HepG2 (cell line): Measurements from ENCODE around the gene FOXA1. TPM values are rescaled to one million over a fixed set of nuclear protein-coding genes. Genes with fewer than 3 reads are reported as not detected.

Experiments used
- HMG20A ChIP-seq: IDR thresholded peaks from 2 replicates; pipeline ENCODE4 v1.6.1; 2016; ENCODE audit warnings: borderline replicate concordance
- JUNB ChIP-seq: sonication (generic); formaldehyde crosslinking; IDR thresholded peaks from 2 replicates; pipeline ENCODE4 v1.8.0; 2022; ENCODE audit warnings: missing genetic modification reagents, mild to moderate bottlenecking, borderline replicate concordance
- NFYB ChIP-seq: sonication (generic); formaldehyde crosslinking; IDR thresholded peaks from 2 replicates; pipeline ENCODE4 v1.4.0; 2020; ENCODE audit warnings: missing genetic modification reagents
- NKX3-1 ChIP-seq: sonication (generic); formaldehyde crosslinking; IDR thresholded peaks from 2 replicates; pipeline ENCODE4 v1.5.0; 2020; ENCODE audit warnings: missing genetic modification reagents
- PCBP2 ChIP-seq: fragments of 200-400 bp; formaldehyde crosslinking; optimal IDR thresholded peaks from 2 replicates; pipeline ENCODE3; 2018; ENCODE audit warnings: low read length, low read depth; ENCODE audit not compliant: poor library complexity, severe bottlenecking
- PHF5A ChIP-seq: IDR thresholded peaks from one replicate; pipeline ENCODE4 v1.6.1; 2018; ENCODE audit warnings: low read depth, missing genetic modification reagents; ENCODE audit not compliant: unreplicated experiment
- SOX6 ChIP-seq, 2 experiments: fragments of 450-650 bp in 1 of 2; sonication (generic) in 1 of 2; formaldehyde crosslinking in 1 of 2; IDR thresholded peaks; 2 replicates each; pipeline versions ENCODE4 v1.4.0 to v1.6.1; 2017 to 2020; ENCODE audit warnings: antibody characterized with exemption in 1 of 2, mild to moderate bottlenecking in 1 of 2, missing genetic modification reagents in 1 of 2
- ZNF180 ChIP-seq: sonication (generic); formaldehyde crosslinking; IDR thresholded peaks from 2 replicates; pipeline ENCODE4 v1.4.0; 2020; ENCODE audit warnings: low read depth, missing genetic modification reagents, borderline replicate concordance
- ZNF274 ChIP-seq: sonication (generic); formaldehyde crosslinking; IDR thresholded peaks from 2 replicates; pipeline ENCODE4 v1.5.1; 2020; ENCODE audit warnings: mild to moderate bottlenecking, missing genetic modification reagents
- ZNF367 ChIP-seq: sonication (generic); formaldehyde crosslinking; IDR thresholded peaks from 2 replicates; pipeline ENCODE4 v1.4.0; 2020; ENCODE audit warnings: missing genetic modification reagents, borderline replicate concordance
- ZNF383 ChIP-seq: sonication (generic); formaldehyde crosslinking; IDR thresholded peaks from 2 replicates; pipeline ENCODE4 v1.4.0; 2020; ENCODE audit warnings: missing genetic modification reagents, mild to moderate bottlenecking, borderline replicate concordance
- ZNF441 ChIP-seq: sonication (generic); formaldehyde crosslinking; IDR thresholded peaks from 2 replicates; pipeline ENCODE4 v1.7.0; 2021; ENCODE audit warnings: missing genetic modification reagents, borderline replicate concordance
- ZNF549 ChIP-seq: sonication (generic); formaldehyde crosslinking; IDR thresholded peaks from 2 replicates; pipeline ENCODE4 v1.5.0; 2020; ENCODE audit warnings: missing genetic modification reagents
- ZNF619 ChIP-seq: sonication (generic); formaldehyde crosslinking; IDR thresholded peaks from 2 replicates; pipeline ENCODE4 v1.4.0; 2020; ENCODE audit warnings: mild to moderate bottlenecking, missing genetic modification reagents
- ZNF746 ChIP-seq: sonication (generic); formaldehyde crosslinking; IDR thresholded peaks from 2 replicates; pipeline ENCODE4 v1.8.0; 2022; ENCODE audit warnings: mild to moderate bottlenecking, missing genetic modification reagents
- ZNF777 ChIP-seq: sonication (generic); formaldehyde crosslinking; IDR thresholded peaks from 2 replicates; pipeline ENCODE4 v1.4.0; 2020; ENCODE audit warnings: missing genetic modification reagents
- ZSCAN25 ChIP-seq: sonication (generic); formaldehyde crosslinking; IDR thresholded peaks from 2 replicates; pipeline ENCODE4 v1.8.0; 2022; ENCODE audit warnings: mild to moderate bottlenecking, missing genetic modification reagents
- polyA plus RNA-seq, 8 experiments: library from polyadenylated mRNA; depleted of rRNA in 3 of 8; stranded (reverse) in 7 of 8; unstranded in 1 of 8; fragments of >200 nt; fragmentation: Illumina TruSeq in 4 of 8; extraction: Trizol in 4 of 8; gene quantifications; 2 replicates each; pipeline versions ENCODE4 v1.2.1 to v1.2.3, GENCODE V29; 2011 to 2016; ENCODE audit warnings: low read depth in 4 of 8, missing spikeins in 1 of 8, mixed read lengths in 1 of 8; ENCODE audit not compliant: insufficient read depth in 1 of 8
- total RNA-seq, 5 experiments: library from RNA; depleted of rRNA; stranded (reverse); fragments of >200 nt; fragmentation: Illumina TruSeq; extraction: Trizol; gene quantifications; 2 replicates each; pipeline ENCODE4 v1.2.3, GENCODE V29; 2016; ENCODE audit warnings: low read depth in 1 of 5
- TF ChIP-seq, protein P1 (sequence below): sonication (generic); formaldehyde crosslinking; IDR thresholded peaks from 2 replicates; pipeline ENCODE4 v1.5.0; 2020; ENCODE audit warnings: missing genetic modification reagents
- TF ChIP-seq, protein P2 (sequence below): sonication (generic); formaldehyde crosslinking; IDR thresholded peaks from 2 replicates; pipeline ENCODE4 v1.9.0; 2022; ENCODE audit warnings: low read depth, missing genetic modification reagents
- TF ChIP-seq, protein P3 (sequence below): IDR thresholded peaks from 2 replicates; pipeline ENCODE4 v1.6.1; 2016
- TF ChIP-seq, protein P4 (sequence below): sonication (generic); formaldehyde crosslinking; IDR thresholded peaks from 2 replicates; pipeline ENCODE4 v1.4.0; 2020; ENCODE audit warnings: mild to moderate bottlenecking, missing genetic modification reagents
- TF ChIP-seq, protein P5 (sequence below): sonication (generic); formaldehyde crosslinking; IDR thresholded peaks from 2 replicates; pipeline ENCODE4 v1.5.0; 2020; ENCODE audit warnings: mild to moderate bottlenecking, missing genetic modification reagents, borderline replicate concordance

The FOXA1 gene
- total and polyA plus RNA-seq, 2 of the 13 experiments (the other 11 are each of a cell fraction or from before 2014, with no cell fraction given): 43.4 to 58.6 TPM

DNA sequence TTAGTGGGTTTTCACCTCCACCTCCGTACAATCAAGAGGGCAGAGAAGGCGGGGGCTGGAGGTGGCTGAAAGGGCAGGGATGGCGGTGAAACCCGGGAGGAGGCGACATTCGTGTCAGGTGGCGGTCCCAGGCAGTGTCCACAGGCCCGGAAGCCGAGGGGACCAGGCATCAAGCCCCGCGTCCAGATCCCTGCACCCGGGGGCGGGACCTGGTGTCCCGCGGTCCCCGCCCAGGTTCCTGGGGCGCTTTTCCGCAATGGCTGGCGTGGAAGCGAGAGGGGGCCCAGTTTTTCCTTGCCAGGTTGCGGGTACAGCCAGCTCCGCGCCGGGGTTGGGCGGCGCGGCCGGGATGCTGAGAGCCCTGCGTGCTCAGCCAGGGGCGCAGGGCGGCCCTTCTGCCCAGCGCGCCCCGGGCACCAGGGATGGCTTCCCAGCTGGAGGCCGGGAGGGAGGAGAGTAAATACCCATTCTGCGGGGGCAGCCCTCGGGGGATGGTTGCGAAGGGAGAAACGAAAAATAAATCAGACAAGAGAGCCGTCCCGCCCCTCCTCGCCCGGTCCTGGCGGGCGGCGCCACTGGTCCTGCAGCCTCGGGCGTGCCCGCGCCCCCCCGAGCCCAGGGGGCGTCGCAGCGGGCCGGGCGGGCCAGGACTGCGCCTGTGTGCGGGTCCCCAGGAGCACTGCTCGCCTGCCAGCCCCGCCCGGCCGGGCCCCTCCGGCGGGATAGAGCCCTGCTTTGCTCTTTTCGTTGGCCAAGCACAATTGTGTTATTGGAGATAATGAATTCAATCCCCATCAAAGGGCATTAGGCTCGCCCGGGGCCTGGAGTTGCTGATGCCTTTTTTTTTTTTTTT, 11.5 kb downstream of the FOXA1 start (continued):
- TF ChIP-seq SOX6 (IDR thresholded peaks at IDR 0.05): no peak
- peak; percentile 57; the same call in 1 of the 2 replicates for TF ChIP-seq SOX6 (CRISPR knock-in tag; IDR thresholded peaks at IDR 0.05)
- no peak for TF ChIP-seq PCBP2
- TF ChIP-seq ZNF549 (CRISPR knock-in tag): no peak
- TF ChIP-seq, protein P1, sequence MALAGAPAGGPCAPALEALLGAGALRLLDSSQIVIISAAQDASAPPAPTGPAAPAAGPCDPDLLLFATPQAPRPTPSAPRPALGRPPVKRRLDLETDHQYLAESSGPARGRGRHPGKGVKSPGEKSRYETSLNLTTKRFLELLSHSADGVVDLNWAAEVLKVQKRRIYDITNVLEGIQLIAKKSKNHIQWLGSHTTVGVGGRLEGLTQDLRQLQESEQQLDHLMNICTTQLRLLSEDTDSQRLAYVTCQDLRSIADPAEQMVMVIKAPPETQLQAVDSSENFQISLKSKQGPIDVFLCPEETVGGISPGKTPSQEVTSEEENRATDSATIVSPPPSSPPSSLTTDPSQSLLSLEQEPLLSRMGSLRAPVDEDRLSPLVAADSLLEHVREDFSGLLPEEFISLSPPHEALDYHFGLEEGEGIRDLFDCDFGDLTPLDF (CRISPR knock-in tag): no peak
- no peak for TF ChIP-seq ZNF619 (CRISPR knock-in tag)
- TF ChIP-seq HMG20A (CRISPR knock-in tag): no peak
- peak; percentile 36 for TF ChIP-seq PHF5A (CRISPR knock-in tag)
- peak; percentile 88; the same call in 1 of the 2 replicates for TF ChIP-seq ZNF274
- TF ChIP-seq ZNF180 (CRISPR knock-in tag): no peak
- no peak for TF ChIP-seq ZNF746
- no peak; the same call in 1 of the 2 replicates for TF ChIP-seq ZNF441 (CRISPR knock-in tag)
- TF ChIP-seq ZNF383 (CRISPR knock-in tag): no peak
- TF ChIP-seq, protein P2, sequence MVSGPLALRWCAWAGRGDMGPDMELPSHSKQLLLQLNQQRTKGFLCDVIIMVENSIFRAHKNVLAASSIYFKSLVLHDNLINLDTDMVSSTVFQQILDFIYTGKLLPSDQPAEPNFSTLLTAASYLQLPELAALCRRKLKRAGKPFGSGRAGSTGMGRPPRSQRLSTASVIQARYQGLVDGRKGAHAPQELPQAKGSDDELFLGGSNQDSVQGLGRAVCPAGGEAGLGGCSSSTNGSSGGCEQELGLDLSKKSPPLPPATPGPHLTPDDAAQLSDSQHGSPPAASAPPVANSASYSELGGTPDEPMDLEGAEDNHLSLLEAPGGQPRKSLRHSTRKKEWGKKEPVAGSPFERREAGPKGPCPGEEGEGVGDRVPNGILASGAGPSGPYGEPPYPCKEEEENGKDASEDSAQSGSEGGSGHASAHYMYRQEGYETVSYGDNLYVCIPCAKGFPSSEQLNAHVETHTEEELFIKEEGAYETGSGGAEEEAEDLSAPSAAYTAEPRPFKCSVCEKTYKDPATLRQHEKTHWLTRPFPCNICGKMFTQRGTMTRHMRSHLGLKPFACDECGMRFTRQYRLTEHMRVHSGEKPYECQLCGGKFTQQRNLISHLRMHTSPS (CRISPR knock-in tag): peak; percentile 57; the same call in 1 of the 2 replicates
- TF ChIP-seq ZSCAN25: peak; percentile 17; the same call in 1 of the 2 replicates
- TF ChIP-seq, protein P3, sequence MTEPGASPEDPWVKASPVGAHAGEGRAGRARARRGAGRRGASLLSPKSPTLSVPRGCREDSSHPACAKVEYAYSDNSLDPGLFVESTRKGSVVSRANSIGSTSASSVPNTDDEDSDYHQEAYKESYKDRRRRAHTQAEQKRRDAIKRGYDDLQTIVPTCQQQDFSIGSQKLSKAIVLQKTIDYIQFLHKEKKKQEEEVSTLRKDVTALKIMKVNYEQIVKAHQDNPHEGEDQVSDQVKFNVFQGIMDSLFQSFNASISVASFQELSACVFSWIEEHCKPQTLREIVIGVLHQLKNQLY (CRISPR knock-in tag): no peak
- TF ChIP-seq, protein P4, sequence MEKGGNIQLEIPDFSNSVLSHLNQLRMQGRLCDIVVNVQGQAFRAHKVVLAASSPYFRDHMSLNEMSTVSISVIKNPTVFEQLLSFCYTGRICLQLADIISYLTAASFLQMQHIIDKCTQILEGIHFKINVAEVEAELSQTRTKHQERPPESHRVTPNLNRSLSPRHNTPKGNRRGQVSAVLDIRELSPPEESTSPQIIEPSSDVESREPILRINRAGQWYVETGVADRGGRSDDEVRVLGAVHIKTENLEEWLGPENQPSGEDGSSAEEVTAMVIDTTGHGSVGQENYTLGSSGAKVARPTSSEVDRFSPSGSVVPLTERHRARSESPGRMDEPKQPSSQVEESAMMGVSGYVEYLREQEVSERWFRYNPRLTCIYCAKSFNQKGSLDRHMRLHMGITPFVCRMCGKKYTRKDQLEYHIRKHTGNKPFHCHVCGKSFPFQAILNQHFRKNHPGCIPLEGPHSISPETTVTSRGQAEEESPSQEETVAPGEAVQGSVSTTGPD (CRISPR knock-in tag): no peak
- 0 out of 2 replicates have a peak, but pooled peaks have one; percentile 63 for TF ChIP-seq JUNB (CRISPR knock-in tag)
- TF ChIP-seq ZNF367 (CRISPR knock-in tag): no peak
- TF ChIP-seq, protein P5, sequence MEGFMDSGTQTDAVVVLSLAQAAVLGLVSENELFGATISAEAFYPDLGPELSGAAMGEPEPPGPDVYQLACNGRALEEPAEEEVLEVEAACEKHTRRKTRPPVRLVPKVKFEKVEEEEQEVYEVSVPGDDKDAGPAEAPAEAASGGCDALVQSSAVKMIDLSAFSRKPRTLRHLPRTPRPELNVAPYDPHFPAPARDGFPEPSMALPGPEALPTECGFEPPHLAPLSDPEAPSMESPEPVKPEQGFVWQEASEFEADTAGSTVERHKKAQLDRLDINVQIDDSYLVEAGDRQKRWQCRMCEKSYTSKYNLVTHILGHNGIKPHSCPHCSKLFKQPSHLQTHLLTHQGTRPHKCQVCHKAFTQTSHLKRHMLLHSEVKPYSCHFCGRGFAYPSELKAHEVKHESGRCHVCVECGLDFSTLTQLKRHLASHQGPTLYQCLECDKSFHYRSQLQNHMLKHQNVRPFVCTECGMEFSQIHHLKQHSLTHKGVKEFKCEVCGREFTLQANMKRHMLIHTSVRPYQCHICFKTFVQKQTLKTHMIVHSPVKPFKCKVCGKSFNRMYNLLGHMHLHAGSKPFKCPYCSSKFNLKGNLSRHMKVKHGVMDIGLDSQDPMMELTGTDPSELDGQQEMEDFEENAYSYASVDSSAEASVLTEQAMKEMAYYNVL (CRISPR knock-in tag): 0 out of 2 replicates have a peak, but pooled peaks have one; percentile 55
- no peak for TF ChIP-seq NFYB (CRISPR knock-in tag)
- no peak for TF ChIP-seq NKX3-1
- peak; percentile 53; the same call in 1 of the 2 replicates for TF ChIP-seq ZNF777 (CRISPR knock-in tag)
